ENCODE results near the gene MGAT2. TPM values are rescaled to one million over a fixed set of nuclear protein-coding genes. Genes with fewer than 3 reads are reported as not detected.

MGAT2 gene
- total and polyA plus RNA-seq, 9 of the 15 experiments (the other 6 are each of a cell fraction or from before 2014, with no cell fraction given): 0.03 to 33.3 (median 24.6) TPM; not detected in 1

- TF ChIP-seq POLR2AphosphoS5 (IDR thresholded peaks at IDR 0.05; ENCODE audit: control insufficient read depth, insufficient read depth, low read depth, low read length): peak; percentile 91
- no peak for TF ChIP-seq NELFE (IDR thresholded peaks at IDR 0.05; ENCODE audit: insufficient read depth, insufficient read length)
- TF ChIP-seq ZNF239 (CRISPR knock-in tag; IDR thresholded peaks at IDR 0.05): no peak
- TF ChIP-seq TOE1 (IDR thresholded peaks at IDR 0.05; ENCODE audit: borderline replicate concordance): no peak; the same call in 1 of the 2 replicates
- no peak for TF ChIP-seq TOE1 (CRISPR knock-in tag; IDR thresholded peaks at IDR 0.05; ENCODE audit: borderline replicate concordance, low read depth)
- TF ChIP-seq, protein P1, sequence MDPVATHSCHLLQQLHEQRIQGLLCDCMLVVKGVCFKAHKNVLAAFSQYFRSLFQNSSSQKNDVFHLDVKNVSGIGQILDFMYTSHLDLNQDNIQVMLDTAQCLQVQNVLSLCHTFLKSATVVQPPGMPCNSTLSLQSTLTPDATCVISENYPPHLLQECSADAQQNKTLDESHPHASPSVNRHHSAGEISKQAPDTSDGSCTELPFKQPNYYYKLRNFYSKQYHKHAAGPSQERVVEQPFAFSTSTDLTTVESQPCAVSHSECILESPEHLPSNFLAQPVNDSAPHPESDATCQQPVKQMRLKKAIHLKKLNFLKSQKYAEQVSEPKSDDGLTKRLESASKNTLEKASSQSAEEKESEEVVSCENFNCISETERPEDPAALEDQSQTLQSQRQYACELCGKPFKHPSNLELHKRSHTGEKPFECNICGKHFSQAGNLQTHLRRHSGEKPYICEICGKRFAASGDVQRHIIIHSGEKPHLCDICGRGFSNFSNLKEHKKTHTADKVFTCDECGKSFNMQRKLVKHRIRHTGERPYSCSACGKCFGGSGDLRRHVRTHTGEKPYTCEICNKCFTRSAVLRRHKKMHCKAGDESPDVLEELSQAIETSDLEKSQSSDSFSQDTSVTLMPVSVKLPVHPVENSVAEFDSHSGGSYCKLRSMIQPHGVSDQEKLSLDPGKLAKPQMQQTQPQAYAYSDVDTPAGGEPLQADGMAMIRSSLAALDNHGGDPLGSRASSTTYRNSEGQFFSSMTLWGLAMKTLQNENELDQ (CRISPR knock-in tag; IDR thresholded peaks at IDR 0.05; ENCODE audit: borderline replicate concordance): no peak
- no peak for TF ChIP-seq E4F1 (CRISPR knock-in tag; IDR thresholded peaks at IDR 0.05; ENCODE audit: borderline replicate concordance)
- no peak for TF ChIP-seq TEAD2 (tag; IDR thresholded peaks at IDR 0.05)
- no peak for TF ChIP-seq KLF13 (tag; IDR thresholded peaks at IDR 0.05; ENCODE audit: borderline replicate concordance, low read depth)
- TF ChIP-seq ERF (CRISPR knock-in tag; IDR thresholded peaks at IDR 0.05): no peak
- TF ChIP-seq SMAD1 (IDR thresholded peaks at IDR 0.05; ENCODE audit: low read depth, low read length, partially characterized antibody): peak; percentile 75
- TF ChIP-seq DNMT1 (IDR thresholded peaks at IDR 0.05): no peak
- TF ChIP-seq XRCC3 (IDR thresholded peaks at IDR 0.05): no peak
- no peak for TF ChIP-seq ZBTB5 (IDR thresholded peaks at IDR 0.05)
- no peak for TF ChIP-seq CEBPZ (IDR thresholded peaks at IDR 0.05; ENCODE audit: borderline replicate concordance, low read depth, low read length)
- no peak for TF ChIP-seq ZNF668 (CRISPR knock-in tag; IDR thresholded peaks at IDR 0.05)
- TF ChIP-seq ZC3H8 (IDR thresholded peaks at IDR 0.05): no peak
Observed at GRCh38 chr14:49585803-49586672, 34.6 kb upstream of the MGAT2 start, which contains the start of gene RPS29 (continued).

Data from K562 (cell line).